ENCODE measurements around the gene EAF1.

DNA sequence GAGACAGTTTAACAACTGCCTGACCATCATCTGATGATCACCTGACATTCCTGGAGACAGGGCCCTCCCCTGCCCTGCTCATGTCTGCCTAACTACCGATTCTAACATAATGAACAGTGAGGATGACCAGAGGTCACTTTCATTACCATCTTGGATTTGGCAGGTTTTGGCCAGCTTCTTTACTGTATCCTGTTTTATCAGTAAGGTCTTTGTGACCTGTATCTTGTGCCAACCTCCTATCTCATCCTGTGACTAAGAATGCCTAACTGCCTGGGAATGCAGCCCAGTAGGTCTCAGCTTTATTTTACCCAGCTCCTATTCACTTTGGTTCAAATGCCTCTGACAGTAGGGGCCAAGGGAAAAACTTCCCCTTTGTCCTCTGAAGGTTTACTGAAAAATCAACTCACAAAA lies 40.2 kb upstream of the EAF1 start:
- TF ChIP-seq CTCF (conservative IDR thresholded peaks at IDR 0.05 in 1 of 2, IDR thresholded peaks at IDR 0.05 in 1 of 2; ENCODE audit: extremely low read depth in 1 of 2, insufficient read depth in 1 of 2, low read depth in 1 of 2, low read length in 2 of 2) = no peak
- TF ChIP-seq EZH2 (IDR thresholded peaks at IDR 0.05; ENCODE audit: borderline replicate concordance, low read length) = no peak

Data from mammary epithelial cell (primary cell).